ENCODE data around the gene VAMP8.
A peak's percentile ranks its signal among the peaks of the same experiment; 100 is the strongest.
"Not testable (repeated sequence)": the region's sequence is repeated elsewhere in the genome, so short reads cannot be mapped to it uniquely, and the experiment has no call there.

Gene VAMP8

GRCh38 chr2:85577386-85578242 lies at the start of gene VAMP8:
TSS of gene VAMP8 (plus strand) at chr2:85577586. CDS start at chr2:85577647, 61 bp downstream.
- DNase-seq (ENCODE audit: low spot score), result peak; percentile 37

GRCh38 chr2:85527787-85528186 lies 49.6 kb upstream of the VAMP8 start:
- DNase-seq (ENCODE audit: low spot score), result no peak

GRCh38 chr2:85528355-85528754 lies 49.0 kb upstream of the VAMP8 start:
- no peak for DNase-seq (ENCODE audit: low spot score)

GRCh38 chr2:85529809-85530208 lies 47.6 kb upstream of the VAMP8 start:
- no peak for DNase-seq (ENCODE audit: low spot score)

- DNase-seq (ENCODE audit: low spot score), result no peak
Observed at GRCh38 chr2:85531589-85531988, 45.8 kb upstream of the VAMP8 start.

- DNase-seq (ENCODE audit: low spot score), result peak; percentile 35
Observed at GRCh38 chr2:85534099-85534498, 43.3 kb upstream of the VAMP8 start.

GRCh38 chr2:85534881-85535280 lies 42.5 kb upstream of the VAMP8 start:
- no peak for DNase-seq (ENCODE audit: low spot score)

GRCh38 chr2:85536479-85536878 lies 40.9 kb upstream of the VAMP8 start:
- no peak for DNase-seq (ENCODE audit: low spot score)

GRCh38 chr2:85537600-85538506 lies 39.5 kb upstream of the VAMP8 start:
- peak; percentile 32 for DNase-seq (ENCODE audit: low spot score)

- peak; percentile 84 for DNase-seq (ENCODE audit: low spot score)
Observed at GRCh38 chr2:85538507-85539360, 38.7 kb upstream of the VAMP8 start, which contains the start of gene MAT2A. TSS of gene MAT2A (plus strand) at chr2:85539168. CDS start at chr2:85539288, 120 bp downstream.

- peak; percentile 65 for DNase-seq (ENCODE audit: low spot score)
Observed at GRCh38 chr2:85539361-85540132, 37.8 kb upstream of the VAMP8 start.

GRCh38 chr2:85540133-85540648 lies 37.2 kb upstream of the VAMP8 start:
- DNase-seq (ENCODE audit: low spot score), result peak; percentile 29

GRCh38 chr2:85541262-85541661 lies 36.1 kb upstream of the VAMP8 start:
- no peak for DNase-seq (ENCODE audit: low spot score)

- no peak for DNase-seq (ENCODE audit: low spot score)
Observed at GRCh38 chr2:85541753-85542457, 35.5 kb upstream of the VAMP8 start.

- DNase-seq (ENCODE audit: low spot score), result no peak
Observed at GRCh38 chr2:85542777-85543176, 34.6 kb upstream of the VAMP8 start.

GRCh38 chr2:85544254-85544691 lies 33.1 kb upstream of the VAMP8 start:
- not testable (repeated sequence) for DNase-seq (ENCODE audit: low spot score)

GRCh38 chr2:85544915-85545779 lies 32.2 kb upstream of the VAMP8 start:
- DNase-seq (ENCODE audit: low spot score), result not testable (repeated sequence)

GRCh38 chr2:85545780-85546240 lies 31.6 kb upstream of the VAMP8 start:
- no peak for DNase-seq (ENCODE audit: low spot score)

Data from hematopoietic multipotent progenitor cell treated with erythropoietin and hydrocortisone succinate and interleukin-3 and kit ligand, for 15 days (in vitro differentiated cells).